SK-N-SH treated with all-trans-retinoic acid at 6 μM for 48 hours (cell line): Measurements from ENCODE around the gene PEG3.

Experiments
- ARNTL ChIP-seq: fragments of 450-650 bp; formaldehyde crosslinking; IDR thresholded peaks from 2 replicates; pipeline ENCODE4 v1.5.0; 2020; ENCODE audit warnings: low read depth, mild to moderate bottlenecking, moderate library complexity, borderline replicate concordance
- CREB5 ChIP-seq: fragments of 250-450 bp; sonication (Bioruptor Pico); IDR thresholded peaks from 2 replicates; pipeline ENCODE4 v1.5.1; 2020; ENCODE audit warnings: low read depth, mild to moderate bottlenecking, moderate library complexity
- GLIS3 ChIP-seq: fragments of 250-450 bp; sonication (Bioruptor Pico); IDR thresholded peaks from 2 replicates; pipeline ENCODE4 v1.5.0; 2020; ENCODE audit warnings: mild to moderate bottlenecking, moderate library complexity
- ISL1 ChIP-seq: fragments of 250-450 bp; sonication (Bioruptor Pico); IDR thresholded peaks from 2 replicates; pipeline ENCODE4 v2.1.2; 2022; ENCODE audit warnings: mild to moderate bottlenecking, moderate library complexity
- PATZ1 ChIP-seq: fragments of 250-450 bp; sonication (Bioruptor Pico); IDR thresholded peaks from 2 replicates; pipeline ENCODE4 v1.8.0; 2020; ENCODE audit warnings: mild to moderate bottlenecking, moderate library complexity, borderline replicate concordance
- RARB ChIP-seq: fragments of 250-450 bp; sonication (Bioruptor Pico); IDR thresholded peaks from 2 replicates; pipeline ENCODE4 v1.8.0; 2021; ENCODE audit warnings: mild to moderate bottlenecking, moderate library complexity
- SNAI2 ChIP-seq: fragments of 250-450 bp; sonication (Bioruptor Pico); IDR thresholded peaks from 2 replicates; pipeline ENCODE4 v1.5.0; 2020; ENCODE audit warnings: mild to moderate bottlenecking, moderate library complexity
- TCF4 ChIP-seq: fragments of 250-450 bp; sonication (Bioruptor Pico); IDR thresholded peaks from 2 replicates; pipeline ENCODE4 v1.8.0; 2021; ENCODE audit warnings: mild to moderate bottlenecking, moderate library complexity, borderline replicate concordance
- TOX ChIP-seq: fragments of 250-450 bp; sonication (Bioruptor Pico); IDR thresholded peaks from 2 replicates; pipeline ENCODE4 v1.8.0; 2021; ENCODE audit warnings: mild to moderate bottlenecking, moderate library complexity, borderline replicate concordance
- ZFP3 ChIP-seq: fragments of 250-450 bp; sonication (Bioruptor Pico); IDR thresholded peaks from 2 replicates; pipeline ENCODE4 v1.5.0; 2020; ENCODE audit warnings: mild to moderate bottlenecking, moderate library complexity
- ZNF565 ChIP-seq: fragments of 450-650 bp; formaldehyde crosslinking; conservative IDR thresholded peaks from 2 replicates; pipeline ENCODE4 v1.5.0; 2020; ENCODE audit warnings: low read depth, mild to moderate bottlenecking, moderate library complexity
- ZNF70 ChIP-seq: fragments of 450-650 bp; formaldehyde crosslinking; IDR thresholded peaks from 2 replicates; pipeline ENCODE4 v1.5.0; 2020; ENCODE audit warnings: mild to moderate bottlenecking, moderate library complexity

GRCh38 chr19:56823417-56823816 lies 17.1 kb downstream of the PEG3 start:
- no peak for TF ChIP-seq TOX (CRISPR knock-in tag)
- no peak for TF ChIP-seq ISL1 (CRISPR knock-in tag)
- no peak for TF ChIP-seq CREB5 (CRISPR knock-in tag)
- TF ChIP-seq ZNF565 (CRISPR knock-in tag): no peak
- no peak for TF ChIP-seq PATZ1 (CRISPR knock-in tag)
- no peak for TF ChIP-seq ZFP3 (CRISPR knock-in tag)
- no peak for TF ChIP-seq RARB
- no peak for TF ChIP-seq ARNTL (CRISPR knock-in tag)
- TF ChIP-seq TCF4: no peak
- TF ChIP-seq SNAI2 (CRISPR knock-in tag): no peak
- no peak for TF ChIP-seq GLIS3 (CRISPR knock-in tag)
- TF ChIP-seq ZNF70 (CRISPR knock-in tag): no peak
